Naive thymus-derived CD4-positive, alpha-beta T cell (primary cell): ENCODE measurements around the gene HEXA. TPM values are rescaled to one million over a fixed set of nuclear protein-coding genes. Genes with fewer than 3 reads are reported as not detected.

Experiments
- ATAC-seq: fragments of 150-1000 bp; cut with Tn5 transposase; 2 replicates; pipeline ENCODE4 v1.10.0; 2021; ENCODE audit warnings: mild to moderate bottlenecking, moderate library complexity
- CTCF ChIA-PET: fragments of 350-600 bp; sonication (Branson Sonifier 250); formaldehyde crosslinking; loops from one replicate; lab custom pipeline; 2021; ENCODE audit warnings: antibody characterized with exemption; lab: Charles Lee
- POLR2A ChIA-PET: fragments of 350-600 bp; sonication (Branson Sonifier 250); formaldehyde crosslinking; loops from one replicate; lab custom pipeline; 2021; ENCODE audit warnings: antibody characterized with exemption, inconsistent platforms; lab: Charles Lee
- DNase-seq, 9 donors: peaks; one replicate each; pipeline versions ENCODE4 v3.0.0 to v3.0.0-alpha.2; 2020 to 2022; ENCODE audit warnings: mixed read lengths in 1 of 9
- H3K27ac ChIP-seq: one replicate; pipeline ENCODE4 v1.7.0; 2013; ENCODE audit warnings: mild to moderate bottlenecking, low read depth, low read length, moderate library complexity
- H3K27me3 ChIP-seq, 2 donors: one replicate each; pipeline ENCODE4 v1.7.0; 2013; ENCODE audit warnings: low read length in 2 of 2, mild to moderate bottlenecking in 2 of 2, moderate library complexity in 2 of 2; ENCODE audit not compliant: control insufficient read depth in 2 of 2, insufficient read depth in 2 of 2
- H3K36me3 ChIP-seq, 3 experiments: 1 replicate in 2 of 3; 2 replicates in 1 of 3; pipeline ENCODE4 v1.7.0; 2013; ENCODE audit warnings: low read length in 3 of 3, mild to moderate bottlenecking in 3 of 3, moderate library complexity in 1 of 3; ENCODE audit not compliant: insufficient read depth in 3 of 3, control insufficient read depth in 2 of 3
- H3K4me1 ChIP-seq, 2 donors: one replicate each; pipeline ENCODE4 v1.7.0; 2013; ENCODE audit warnings: low read length in 2 of 2, mild to moderate bottlenecking in 2 of 2, moderate library complexity in 1 of 2; ENCODE audit not compliant: control insufficient read depth in 2 of 2, insufficient read depth in 2 of 2
- H3K4me3 ChIP-seq: 2 replicates; pipeline ENCODE4 v1.7.0; 2013; ENCODE audit warnings: mild to moderate bottlenecking, low read length
- H3K9me3 ChIP-seq, 3 experiments: 1 replicate in 2 of 3; 2 replicates in 1 of 3; pipeline ENCODE4 v1.7.0; 2013; ENCODE audit warnings: low read length in 3 of 3; ENCODE audit not compliant: control insufficient read depth in 2 of 3
- H3K27ac Mint-ChIP-seq, 9 donors: one replicate each; pipeline ENCODE4 v1.8.0; 2020 to 2022; ENCODE audit warnings: mixed read lengths in 9 of 9, mild to moderate bottlenecking in 8 of 9, moderate library complexity in 5 of 9, inconsistent platforms in 2 of 9
- H3K27me3 Mint-ChIP-seq, 5 donors: one replicate each; pipeline ENCODE4 v1.8.0; 2021 to 2022; ENCODE audit warnings: mixed read lengths in 5 of 5, mild to moderate bottlenecking in 1 of 5
- H3K36me3 Mint-ChIP-seq, 5 donors: one replicate each; pipeline ENCODE4 v1.8.0; 2020 to 2022; ENCODE audit warnings: mixed read lengths in 5 of 5, mild to moderate bottlenecking in 3 of 5, inconsistent platforms in 1 of 5
- H3K4me1 Mint-ChIP-seq, 7 donors: one replicate each; pipeline ENCODE4 v1.8.0; 2020 to 2022; ENCODE audit warnings: mixed read lengths in 7 of 7, mild to moderate bottlenecking in 3 of 7, inconsistent platforms in 1 of 7
- H3K4me3 Mint-ChIP-seq, 10 donors: one replicate each; pipeline ENCODE4 v1.8.0; 2020 to 2022; ENCODE audit warnings: mild to moderate bottlenecking in 10 of 10, mixed read lengths in 10 of 10, moderate library complexity in 6 of 10, inconsistent platforms in 2 of 10
- H3K9me3 Mint-ChIP-seq, 11 donors: one replicate each; pipeline ENCODE4 v1.8.0; 2020 to 2022; ENCODE audit warnings: mixed read lengths in 11 of 11, mild to moderate bottlenecking in 4 of 11, inconsistent platforms in 1 of 11, moderate library complexity in 1 of 11
- intact Hi-C, 2 donors: fragments of 100-400 bp; cut with micrococcal nuclease; formaldehyde crosslinking; loops; one replicate each; pipeline ENCODE4 v1.15.1; 2023
- polyA plus RNA-seq, 2 donors: library from polyadenylated mRNA; unstranded; fragments of 300-500 nt; fragmentation: Illumina TruSeq; gene quantifications; one replicate each; pipeline ENCODE4 v1.2.3, GENCODE V29; 2021
- total RNA-seq, 6 experiments: library from RNA in 5 of 6; stranded (reverse) in 5 of 6; gene quantifications; 1 replicate in 5 of 6; 2 replicates in 1 of 6; pipeline ENCODE4 v1.2.3 and lab custom pipeline; 2021 to 2026

Gene HEXA
- total and polyA plus RNA-seq, 7 experiments from 2014 or later = 60.3 to 101 (median 88.0) TPM

DNA sequence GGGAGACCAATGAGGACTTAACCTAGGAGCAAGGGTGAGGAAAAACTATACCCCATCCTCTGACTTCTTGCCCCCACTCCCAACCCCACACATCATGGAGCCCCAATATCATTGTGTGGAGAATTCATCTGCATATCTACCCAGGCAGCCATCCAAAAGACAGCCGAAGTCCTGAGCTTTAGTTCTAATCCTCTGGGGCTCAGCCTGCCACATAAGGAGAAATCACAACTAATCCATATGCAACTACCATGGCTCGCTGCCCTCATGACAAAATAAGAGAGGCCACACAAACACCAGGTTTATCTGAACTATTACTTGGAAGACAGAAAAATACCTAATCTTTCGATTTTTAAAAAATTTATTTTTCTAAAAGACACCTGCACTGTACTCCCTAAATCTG lies 17.7 kb downstream of the HEXA start:
- no peak overlapping the region for H3K4me3 ChIP-seq
- ATAC-seq = no peak
- H3K27me3 ChIP-seq = no peaks in the 10 kb centered on the region
- peaks cover 8 to 59% (median 9%) of the 10 kb centered on the region in 3 experiments for H3K36me3 ChIP-seq
- DNase-seq = no peak
- H3K9me3 ChIP-seq = no peaks in the 10 kb centered on the region
- peak overlapping the region in 1 of 9 donors; percentile 40 for H3K27ac Mint-ChIP-seq
- ChIA-PET POLR2A (no interaction called here), CTCF (no interaction called here)
- no peaks in the 10 kb centered on the region for H3K27me3 Mint-ChIP-seq
- intact Hi-C loops = no loop called here
- peaks cover 0 to 5% of the 10 kb centered on the region in 2 donors for H3K4me1 ChIP-seq
- no peak overlapping the region for H3K4me3 Mint-ChIP-seq
- H3K4me1 Mint-ChIP-seq = peaks cover 6 to 18% (median 16%) of the 10 kb centered on the region in 7 donors
- no peaks in the 10 kb centered on the region for H3K9me3 Mint-ChIP-seq
- peaks cover 3 to 30% (median 6%) of the 10 kb centered on the region in 5 donors for H3K36me3 Mint-ChIP-seq
- H3K27ac ChIP-seq = no peak overlapping the region

GRCh38 chr15:72354496-72354895 lies 21.3 kb downstream of the HEXA start:
- no peaks in the 10 kb centered on the region for H3K27me3 Mint-ChIP-seq
- no peaks in the 10 kb centered on the region for H3K9me3 ChIP-seq
- no peaks in the 10 kb centered on the region for H3K9me3 Mint-ChIP-seq
- H3K4me3 ChIP-seq = no peak overlapping the region
- ChIA-PET CTCF (no interaction called here), POLR2A (no interaction called here)
- ATAC-seq = no peak
- DNase-seq = no peak
- peaks cover 6 to 18% (median 16%) of the 10 kb centered on the region in 7 donors for H3K4me1 Mint-ChIP-seq
- H3K36me3 Mint-ChIP-seq = peaks cover 11 to 45% (median 15%) of the 10 kb centered on the region in 5 donors
- no peaks in the 10 kb centered on the region for H3K27me3 ChIP-seq
- no peak overlapping the region for H3K27ac ChIP-seq
- no peak overlapping the region for H3K4me3 Mint-ChIP-seq
- intact Hi-C loops = no loop called here
- H3K27ac Mint-ChIP-seq = no peak overlapping the region
- peaks cover 0 to 5% of the 10 kb centered on the region in 2 donors for H3K4me1 ChIP-seq
- peaks cover 17 to 92% (median 18%) of the 10 kb centered on the region in 3 experiments for H3K36me3 ChIP-seq

GRCh38 chr15:72353266-72353665 lies 22.5 kb downstream of the HEXA start:
- Histone ChIP-seq H3K9me3 (no peaks in the 10 kb centered on the region), H3K4me1 (no peaks in the 10 kb centered on the region), H3K27ac (no peak overlapping the region), H3K36me3 (peaks cover 25 to 95% (median 28%) of the 10 kb centered on the region in 3 experiments), H3K27me3 (no peaks in the 10 kb centered on the region), H3K4me3 (no peak overlapping the region)
- Mint-ChIP-seq H3K27me3 (no peaks in the 10 kb centered on the region), H3K4me3 (no peak overlapping the region), H3K9me3 (no peaks in the 10 kb centered on the region), H3K4me1 (peaks cover 0 to 8% (median 5%) of the 10 kb centered on the region in 7 donors), H3K27ac (no peak overlapping the region), H3K36me3 (peaks cover 15 to 58% (median 21%) of the 10 kb centered on the region in 5 donors)
- ChIA-PET POLR2A (no interaction called here), CTCF (no interaction called here)
- DNase-seq = no peak
- ATAC-seq = no peak
- intact Hi-C loops = no loop called here

GRCh38 chr15:72345806-72346205 lies 30.0 kb downstream of the HEXA start:
- H3K27me3 Mint-ChIP-seq = no peaks in the 10 kb centered on the region
- no peak overlapping the region for H3K27ac ChIP-seq
- peaks cover 6 to 39% (median 12%) of the 10 kb centered on the region in 5 donors for H3K36me3 Mint-ChIP-seq
- intact Hi-C loops = loop anchor here in 1 of 2 donors (10.0 kb wide), 1 partner anchor 329 kb away; no protein-coding TSS in a partner anchor
- no peak overlapping the region for H3K4me3 Mint-ChIP-seq
- H3K27me3 ChIP-seq = no peaks in the 10 kb centered on the region
- H3K36me3 ChIP-seq = peaks cover 15 to 84% (median 34%) of the 10 kb centered on the region in 3 experiments
- H3K4me3 ChIP-seq = no peak overlapping the region
- no peaks in the 10 kb centered on the region for H3K4me1 ChIP-seq
- no peaks in the 10 kb centered on the region for H3K9me3 ChIP-seq
- H3K9me3 Mint-ChIP-seq = no peaks in the 10 kb centered on the region
- no peak for DNase-seq
- no peak for ATAC-seq
- peak overlapping the region in 1 of 9 donors; percentile 14 for H3K27ac Mint-ChIP-seq
- POLR2A ChIA-PET = no interaction called here
- CTCF ChIA-PET = no interaction called here
- peaks cover 0 to 2% (median 0%) of the 10 kb centered on the region in 7 donors for H3K4me1 Mint-ChIP-seq

DNA sequence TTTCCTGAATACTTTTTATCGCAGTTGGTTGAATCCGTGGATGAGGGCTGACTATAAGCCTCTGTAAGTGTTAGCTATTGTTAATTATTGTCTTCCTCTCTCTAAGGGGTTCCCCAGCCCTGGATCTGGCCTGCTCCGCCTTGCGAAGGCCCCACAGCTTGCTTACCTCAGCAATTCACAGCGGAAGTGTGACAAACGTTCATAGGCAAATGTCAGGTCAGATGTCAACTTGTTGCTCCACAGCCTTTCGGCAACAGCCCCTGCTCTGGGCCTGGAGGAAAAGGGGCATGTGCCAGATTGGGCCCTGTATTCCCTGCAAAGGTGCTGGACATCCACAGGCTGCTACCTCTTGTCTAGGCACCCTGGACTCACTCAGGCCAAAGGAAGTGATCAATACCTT lies 30.5 kb downstream of the HEXA start:
- DNase-seq (no peak), ATAC-seq (no peak)
- Mint-ChIP-seq H3K27ac (peak overlapping the region in 2 of 9 donors; percentile 14 to 38), H3K4me3 (no peak overlapping the region), H3K9me3 (no peaks in the 10 kb centered on the region), H3K36me3 (peaks cover 6 to 39% (median 12%) of the 10 kb centered on the region in 5 donors), H3K27me3 (no peaks in the 10 kb centered on the region), H3K4me1 (peaks cover 0 to 2% (median 0%) of the 10 kb centered on the region in 7 donors)
- H3K36me3 ChIP-seq = peaks cover 10 to 82% (median 34%) of the 10 kb centered on the region in 3 experiments
- CTCF ChIA-PET = no interaction called here
- H3K4me1 ChIP-seq = no peaks in the 10 kb centered on the region
- no peaks in the 10 kb centered on the region for H3K9me3 ChIP-seq
- POLR2A ChIA-PET = no interaction called here
- no peak overlapping the region for H3K4me3 ChIP-seq
- no peaks in the 10 kb centered on the region for H3K27me3 ChIP-seq
- no peak overlapping the region for H3K27ac ChIP-seq
- intact Hi-C loops = loop anchor here in 1 of 2 donors (10.0 kb wide), 1 partner anchor 330 kb away; no protein-coding TSS in a partner anchor

- Histone ChIP-seq H3K4me3 (no peak overlapping the region), H3K4me1 (no peaks in the 10 kb centered on the region), H3K27ac (no peak overlapping the region), H3K36me3 (peaks cover 8 to 78% (median 28%) of the 10 kb centered on the region in 3 experiments), H3K9me3 (no peaks in the 10 kb centered on the region), H3K27me3 (no peaks in the 10 kb centered on the region)
- no peak overlapping the region for H3K4me3 Mint-ChIP-seq
- intact Hi-C loops = loop anchor here in 1 of 2 donors (5.0 to 10.0 kb wide), 2 partner anchors 243 to 330 kb away; no protein-coding TSS in a partner anchor
- DNase-seq = no peak
- POLR2A ChIA-PET = no interaction called here
- H3K27me3 Mint-ChIP-seq = no peaks in the 10 kb centered on the region
- peaks cover 6 to 43% (median 12%) of the 10 kb centered on the region in 5 donors for H3K36me3 Mint-ChIP-seq
- CTCF ChIA-PET = no interaction called here
- H3K27ac Mint-ChIP-seq = no peak overlapping the region
- H3K4me1 Mint-ChIP-seq = peaks cover 0 to 6% (median 0%) of the 10 kb centered on the region in 7 donors
- H3K9me3 Mint-ChIP-seq = no peaks in the 10 kb centered on the region
- no peak for ATAC-seq
Measured at GRCh38 chr15:72344602-72345001, 31.2 kb downstream of the HEXA start.

- POLR2A ChIA-PET = no interaction called here
- H3K27ac ChIP-seq = no peak overlapping the region
- intact Hi-C loops = loop anchor here in 1 of 2 donors (1.0 to 10.0 kb wide), 3 partner anchors 191 to 332 kb away; no protein-coding TSS in a partner anchor
- H3K27ac Mint-ChIP-seq = peak overlapping the region in 1 of 9 donors; percentile 40
- no peak overlapping the region for H3K4me3 ChIP-seq
- no peaks in the 10 kb centered on the region for H3K27me3 ChIP-seq
- no peaks in the 10 kb centered on the region for H3K27me3 Mint-ChIP-seq
- no peaks in the 10 kb centered on the region for H3K9me3 ChIP-seq
- H3K36me3 ChIP-seq = peaks cover 0 to 61% (median 15%) of the 10 kb centered on the region in 3 experiments
- H3K4me1 Mint-ChIP-seq = peaks cover 0 to 6% (median 0%) of the 10 kb centered on the region in 7 donors
- no peak overlapping the region for H3K4me3 Mint-ChIP-seq
- H3K9me3 Mint-ChIP-seq = no peaks in the 10 kb centered on the region
- CTCF ChIA-PET = no interaction called here
- peaks cover 2 to 44% (median 19%) of the 10 kb centered on the region in 5 donors for H3K36me3 Mint-ChIP-seq
- ATAC-seq (no peak), DNase-seq (peak in 6 of 9 donors; percentile 32 to 54 (median 44))
- H3K4me1 ChIP-seq = no peaks in the 10 kb centered on the region
Measured at GRCh38 chr15:72342385-72342784, 33.4 kb downstream of the HEXA start.
